ENCODE results near the gene PTPRN2. TPM values are rescaled to one million over a fixed set of nuclear protein-coding genes. Genes with fewer than 3 reads are reported as not detected.

The PTPRN2 gene
- total and polyA plus RNA-seq, 2 of the 8 experiments (the other 6 are each of a cell fraction or from before 2014, with no cell fraction given): 2.6 to 4.5 TPM

DNA sequence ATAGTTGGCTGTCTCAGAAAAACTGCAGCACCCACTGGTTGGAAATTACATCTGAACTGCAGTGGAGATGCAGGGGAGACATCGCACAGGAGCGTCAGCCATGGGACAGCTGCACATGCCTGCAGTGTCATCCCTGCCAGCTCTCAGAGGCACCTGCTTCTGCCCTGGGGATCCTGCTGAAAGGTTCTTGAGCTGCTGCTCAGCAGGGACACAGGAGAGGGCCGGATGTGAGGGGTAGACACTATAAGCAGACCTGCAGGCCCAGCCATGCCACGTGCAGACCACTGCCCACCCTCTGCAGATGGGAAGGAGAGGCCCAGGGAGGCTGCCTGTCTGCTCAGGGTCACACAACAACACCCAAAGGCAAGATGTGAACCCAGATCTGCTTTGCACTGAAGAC lies 649.4 kb downstream of the PTPRN2 start (continued):
- TF ChIP-seq CHD7 (IDR thresholded peaks at IDR 0.05; ENCODE audit: insufficient replicate concordance, low read length) (no peak), HDAC2 (IDR thresholded peaks at IDR 0.05; ENCODE audit: borderline replicate concordance in 1 of 2, low read depth in 2 of 2, low read length in 2 of 2) (no peak)

Data from H1 (cell line).